Stimulated activated CD4-positive, alpha-beta T cell treated with anti-CD3 and anti-CD28 coated beads, Interleukin-1b, Interleukin-23, amount 100 ng/mL, for 24 hours (primary cell): ENCODE measurements around the gene IKZF2.

Experiments used
- DNase-seq, 4 experiments: peaks; one replicate each; pipeline ENCODE4 v3.0.0-alpha.2; 2020; ENCODE audit warnings: low read depth in 4 of 4, low spot score in 1 of 4

Gene IKZF2

DNA sequence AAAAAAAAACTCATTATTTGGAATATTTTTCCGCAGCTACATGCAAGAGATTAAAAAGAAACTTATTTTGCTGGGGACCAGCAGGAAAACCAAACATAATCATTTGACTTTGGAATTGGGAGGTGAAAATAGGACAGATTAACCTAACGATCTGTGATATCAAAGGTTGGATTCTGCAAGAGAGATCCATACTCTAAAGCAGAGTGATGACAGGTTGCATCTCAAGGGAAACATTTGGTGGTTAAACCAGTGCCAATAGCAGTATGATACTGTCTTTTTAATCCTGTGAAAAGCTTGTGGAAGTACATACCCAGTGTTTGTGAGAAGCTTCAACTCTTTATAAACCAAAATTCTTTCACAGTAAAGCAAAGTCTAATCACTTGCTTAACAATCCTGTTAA lies 5.3 kb upstream of the IKZF2 start:
- no peak for DNase-seq

DNA sequence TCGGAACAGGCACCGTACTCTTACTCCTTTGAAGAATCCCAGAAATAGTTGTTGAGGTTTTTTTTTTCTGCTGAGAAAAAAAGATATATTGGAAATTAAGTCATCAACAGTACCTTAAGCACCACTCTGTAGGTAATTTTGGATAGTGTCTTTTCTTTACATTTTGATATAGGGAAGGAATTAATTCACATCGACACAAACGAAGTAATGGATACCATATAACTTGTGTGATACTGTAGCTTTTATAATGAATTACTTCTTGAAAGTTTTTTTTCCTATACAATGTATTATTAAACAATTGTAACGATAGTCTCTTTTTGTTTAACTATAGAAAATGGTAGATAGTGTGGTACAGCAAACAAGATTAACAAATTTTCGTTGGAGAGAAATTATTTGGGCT lies 1.5 kb upstream of the IKZF2 start:
- DNase-seq, result no peak

DNA sequence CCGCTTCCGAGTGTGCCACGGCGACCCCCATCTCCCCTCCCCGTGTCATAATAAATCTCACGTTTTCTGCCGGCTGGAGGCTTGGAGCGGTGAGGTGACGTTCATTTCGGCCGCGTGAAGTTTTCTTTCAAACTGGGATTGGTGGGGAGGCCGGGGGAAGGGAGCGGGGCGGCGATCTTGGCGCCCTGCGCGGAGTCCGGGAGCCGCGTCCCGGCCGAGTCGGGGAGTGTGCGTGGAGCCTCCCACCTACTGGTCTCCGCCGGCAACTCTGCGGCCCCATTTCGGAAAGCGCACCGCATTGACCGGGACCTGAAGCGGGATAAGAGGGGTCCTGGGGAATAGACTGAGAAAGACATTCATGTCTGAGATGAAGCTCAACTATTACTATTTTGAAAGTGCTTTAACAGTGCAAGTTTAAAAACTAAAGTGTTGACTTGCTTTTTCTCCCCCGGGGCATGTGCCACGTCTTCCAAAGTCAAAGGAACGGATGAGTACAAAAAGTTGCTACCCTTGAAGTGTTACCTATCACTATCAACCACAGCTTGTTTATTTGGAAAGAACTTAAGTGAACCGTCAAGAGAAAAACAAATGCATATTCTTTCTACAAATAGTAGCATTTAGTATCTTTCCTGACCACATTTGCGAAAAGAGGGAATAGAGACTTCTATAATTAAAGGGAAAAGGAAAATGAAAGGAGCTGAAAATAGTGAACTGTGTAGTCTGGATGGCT lies 818 bp upstream of the IKZF2 start:
- DNase-seq, result peak in 1 of 4 experiments; percentile 7

DNA sequence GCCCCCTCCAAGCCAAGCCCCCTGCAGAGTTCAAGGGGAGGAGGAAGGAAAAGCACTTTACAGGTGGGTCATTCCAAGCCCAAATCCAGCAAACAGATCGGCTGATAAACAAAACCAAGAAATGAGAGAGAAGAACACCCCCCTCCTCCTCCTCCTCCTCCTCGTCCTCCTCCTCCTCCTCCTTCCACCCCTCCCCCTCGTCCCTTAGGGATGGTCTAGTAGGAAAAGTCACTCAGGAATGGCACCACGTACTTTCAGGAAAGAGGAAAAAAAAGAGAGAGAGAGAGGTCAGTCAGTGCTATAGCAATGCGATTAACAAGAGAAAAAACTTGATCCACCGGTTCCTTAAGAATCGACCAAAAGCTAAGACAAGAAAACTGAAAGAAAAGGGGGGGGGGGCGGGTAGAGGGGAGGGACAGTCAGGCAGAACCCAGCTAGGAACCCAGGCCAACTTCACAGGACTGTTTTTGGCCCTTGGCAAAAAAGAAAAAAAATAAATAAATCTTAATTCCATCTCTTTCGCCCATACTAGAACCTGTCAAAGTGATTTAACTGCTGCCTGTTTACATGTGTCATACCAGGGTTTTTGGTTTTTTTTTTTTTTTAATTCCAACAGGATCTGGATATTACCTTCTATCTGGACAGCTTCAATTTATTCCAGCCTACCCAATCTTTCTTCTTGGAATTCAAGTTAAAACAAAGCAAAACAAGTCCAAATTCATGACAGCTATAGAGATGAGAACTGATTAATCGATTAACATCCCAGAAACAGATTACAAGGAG lies 906 bp downstream of the IKZF2 start:
- DNase-seq, result no peak

DNA sequence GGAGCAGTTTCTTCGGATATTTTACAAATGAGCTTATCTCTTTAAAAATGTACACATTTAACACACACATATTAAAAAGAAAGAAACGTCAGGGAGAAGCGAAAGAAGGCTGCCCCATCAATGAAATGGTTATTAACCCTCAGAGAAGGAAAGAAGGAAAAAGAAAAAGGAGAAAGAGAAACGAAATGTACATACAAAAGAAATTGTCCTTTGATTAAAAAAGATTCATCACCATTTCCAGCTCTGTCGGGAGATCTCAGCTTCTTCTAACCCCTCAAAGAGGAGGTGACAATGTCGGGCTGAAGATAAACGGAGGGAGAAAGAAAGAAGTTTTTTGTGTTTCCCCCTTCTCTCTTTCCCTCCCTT lies 1.5 kb downstream of the IKZF2 start:
- DNase-seq, result no peak

DNA sequence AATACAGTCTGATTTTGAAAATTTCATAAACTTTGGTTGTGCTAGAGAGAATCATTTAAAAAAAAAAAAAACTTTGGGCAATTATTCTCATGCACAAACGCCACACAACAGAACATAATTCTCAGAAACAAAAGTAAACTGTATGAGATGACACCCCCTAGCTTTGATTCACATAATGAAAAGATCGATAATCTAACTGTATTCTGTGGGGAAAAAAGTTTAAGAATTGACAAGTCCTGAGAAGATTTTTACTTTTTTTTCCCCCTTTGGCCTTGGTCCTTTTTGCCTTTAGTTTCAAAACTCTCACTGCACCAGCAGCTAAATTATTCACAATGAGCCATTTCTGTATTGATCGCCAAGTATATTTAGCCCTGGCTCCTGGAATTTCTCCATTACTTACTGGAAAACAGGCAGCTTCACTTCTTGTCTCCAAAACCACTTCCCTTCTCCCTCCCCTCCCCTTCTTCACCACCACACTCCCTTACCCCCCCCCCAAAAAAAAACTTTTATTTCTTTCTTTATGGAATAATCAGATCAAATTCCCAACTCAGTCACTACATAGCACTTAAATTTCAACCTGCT lies 2.0 kb downstream of the IKZF2 start:
- no peak for DNase-seq

DNA sequence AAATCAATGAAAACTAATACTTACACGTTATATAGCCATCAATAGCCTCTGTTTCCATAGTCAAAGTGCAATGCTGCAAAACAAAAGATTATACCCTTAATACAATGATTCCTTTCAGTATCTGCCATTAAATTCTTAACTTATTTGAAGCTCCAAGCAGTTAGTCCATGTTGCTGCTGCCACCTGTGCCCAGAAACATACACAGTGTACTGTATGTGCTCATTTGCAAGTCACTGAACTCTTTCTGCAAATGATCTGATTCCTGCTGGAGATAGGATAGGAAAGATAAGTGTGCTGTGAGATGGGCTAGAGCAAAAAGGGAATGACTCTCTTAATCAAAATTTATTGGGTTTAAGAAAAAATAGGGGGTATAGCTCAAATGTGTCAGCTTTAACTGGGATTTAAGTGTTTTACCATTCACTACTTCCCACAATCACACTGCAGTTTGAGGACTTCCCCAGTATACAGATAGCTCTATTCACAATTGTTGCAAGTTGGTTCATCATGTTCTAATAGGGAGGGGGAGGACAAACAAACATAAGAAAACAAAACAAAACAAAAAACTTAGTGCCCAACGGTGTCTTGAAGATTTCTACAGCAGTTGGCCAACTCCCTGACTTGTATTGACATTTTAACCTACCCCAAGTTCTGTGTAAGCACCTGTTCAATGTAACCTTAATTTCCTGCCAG lies 2.7 kb downstream of the IKZF2 start:
- DNase-seq, result no peak

DNA sequence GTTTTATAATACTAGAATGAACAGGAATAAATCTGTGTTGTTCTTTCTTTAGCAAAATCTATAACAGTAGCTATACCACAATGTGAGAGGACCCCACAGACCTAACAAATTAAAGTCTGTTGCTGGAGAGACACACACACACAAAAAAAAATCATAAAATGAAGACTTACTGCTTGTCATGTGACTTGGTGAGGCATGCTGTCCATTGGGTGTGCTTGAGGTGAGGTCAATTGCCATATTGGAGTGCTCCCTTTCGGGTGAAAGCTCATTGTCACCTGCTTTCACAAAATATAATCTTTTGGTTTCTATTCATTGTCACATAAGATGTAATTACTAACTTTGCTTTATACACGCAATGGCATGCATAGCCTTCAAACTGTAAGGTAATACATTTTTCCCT lies 3.9 kb downstream of the IKZF2 start:
- DNase-seq, result no peak

DNA sequence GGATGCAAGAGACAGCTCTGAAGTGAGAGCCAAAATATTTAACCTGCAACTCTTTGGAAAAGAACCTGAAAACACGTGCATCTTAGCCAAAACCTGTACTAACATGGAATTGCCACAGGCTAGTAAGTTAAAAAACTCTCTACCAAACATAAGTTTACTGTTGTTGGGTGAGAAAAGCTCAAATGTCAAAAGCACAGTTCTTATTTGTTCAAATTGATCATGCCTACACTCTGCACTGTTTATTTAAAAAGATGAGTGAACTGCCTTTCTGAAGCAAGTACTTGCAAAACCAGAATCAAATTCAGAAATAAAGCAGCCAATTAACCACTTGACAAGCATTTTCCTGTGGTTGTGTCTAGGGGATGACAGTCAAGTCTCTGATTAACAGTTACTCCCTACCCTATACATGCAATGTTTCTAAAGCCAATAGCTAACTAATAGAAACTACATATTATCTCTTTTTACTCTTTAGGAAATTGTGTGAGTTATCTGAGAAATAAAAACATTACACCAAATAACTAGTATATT lies 5.6 kb downstream of the IKZF2 start:
- DNase-seq, result no peak

DNA sequence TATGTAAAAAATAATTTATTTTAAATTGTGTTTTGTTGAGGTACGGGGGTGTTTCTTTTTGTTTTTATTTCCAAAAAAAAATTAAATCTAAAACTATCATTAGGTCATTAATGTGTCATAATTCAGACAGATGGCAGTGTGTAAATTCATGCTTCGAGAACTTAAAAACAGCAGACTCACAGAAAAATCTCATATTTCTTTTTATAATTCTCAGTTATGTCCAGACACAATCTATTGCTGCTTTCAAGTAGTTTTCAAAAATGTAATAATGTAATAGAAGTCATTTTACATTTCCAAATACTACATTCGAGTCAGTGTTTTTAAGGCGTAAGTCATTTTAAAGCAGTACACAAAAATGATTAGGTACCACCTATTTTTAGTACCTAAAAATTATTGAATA lies 14.3 kb downstream of the IKZF2 start:
- DNase-seq, result no peak

DNA sequence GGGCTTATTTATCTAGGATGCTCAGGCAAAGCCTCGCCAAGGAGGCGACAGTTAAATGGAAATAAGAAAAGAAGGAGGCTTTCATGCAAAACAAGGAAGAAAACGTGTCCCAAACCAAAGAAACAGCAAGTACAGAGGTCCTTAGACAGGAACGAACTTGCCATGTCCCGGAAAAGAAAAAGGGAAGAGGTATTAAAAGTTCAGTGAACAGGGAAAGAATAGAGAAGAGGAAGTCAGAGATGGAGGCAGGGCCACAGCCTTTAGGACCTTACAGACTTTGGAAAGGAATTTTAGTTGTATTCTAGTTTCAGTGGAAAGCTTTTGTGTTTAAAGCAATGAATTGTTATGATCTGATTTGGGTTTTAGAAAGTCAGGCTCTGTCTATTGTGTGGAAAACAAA lies 22.1 kb downstream of the IKZF2 start:
- no peak for DNase-seq

DNA sequence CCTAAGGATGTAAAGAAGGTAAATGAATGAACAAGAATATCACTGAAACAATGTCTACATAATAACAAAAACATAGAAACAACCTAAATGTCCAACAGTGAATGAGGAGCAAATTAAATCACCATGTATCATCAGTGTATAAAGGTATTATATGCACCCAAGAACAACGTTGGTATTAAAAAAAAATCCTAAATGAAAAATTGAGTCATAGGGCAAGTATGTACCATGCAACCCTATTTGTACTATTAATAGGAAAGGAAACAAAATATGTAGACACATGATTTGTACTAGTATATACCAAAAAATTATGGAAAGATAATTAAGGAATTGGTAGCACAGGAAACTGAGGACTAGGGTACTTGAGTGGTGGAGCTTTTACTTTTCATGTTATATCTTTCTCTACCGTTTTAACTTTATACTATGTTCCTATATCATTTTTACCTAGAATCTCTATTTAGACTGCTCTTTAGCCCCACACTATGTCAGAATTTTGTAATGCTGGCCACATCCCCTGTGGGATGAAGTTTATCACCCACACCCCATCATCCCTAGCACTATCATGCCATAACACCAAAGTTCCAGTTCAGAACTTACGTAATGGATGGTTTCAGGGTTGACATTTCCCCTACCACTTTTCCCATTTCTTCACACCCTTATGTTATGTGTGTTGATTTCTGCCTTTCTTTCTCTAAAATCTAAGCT lies 25.6 kb downstream of the IKZF2 start:
- no peak for DNase-seq

DNA sequence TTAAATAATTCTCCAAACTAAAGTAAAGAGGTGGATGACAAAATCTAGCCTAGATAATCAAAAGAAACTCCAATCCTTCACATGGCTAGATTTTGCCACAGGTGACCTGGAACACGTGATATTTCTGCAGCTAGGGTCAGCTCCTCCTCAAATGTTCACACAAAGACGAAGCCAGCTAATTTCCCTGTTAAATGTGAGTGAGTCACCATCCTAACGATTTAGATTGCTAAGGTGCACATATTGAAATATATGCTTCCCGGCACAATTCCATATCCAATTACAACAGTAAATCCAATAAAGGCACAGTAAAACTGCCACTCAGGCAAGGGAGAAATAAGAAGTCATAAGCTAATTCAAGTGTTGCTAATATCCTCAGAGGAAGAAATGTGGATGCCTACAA lies 28.7 kb downstream of the IKZF2 start:
- no peak for DNase-seq

DNA sequence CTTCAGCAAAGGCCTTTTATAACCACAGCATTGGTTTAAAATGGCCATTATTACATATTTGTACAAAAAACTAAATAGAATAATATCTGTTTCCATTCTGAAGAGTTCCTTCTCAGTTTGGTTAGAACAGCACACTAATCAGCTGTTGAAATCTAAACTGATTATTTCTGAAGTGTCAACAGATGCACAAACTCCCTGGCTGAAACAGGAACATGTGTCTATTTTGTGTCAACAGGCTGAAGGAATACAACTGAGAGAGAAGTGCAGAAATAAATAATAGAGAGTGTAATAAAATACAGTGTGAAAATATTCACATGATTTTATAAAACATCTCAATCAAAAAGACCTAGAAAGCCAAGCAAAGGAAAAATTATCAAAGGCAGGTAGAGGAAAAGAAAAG lies 29.7 kb downstream of the IKZF2 start:
- no peak for DNase-seq

DNA sequence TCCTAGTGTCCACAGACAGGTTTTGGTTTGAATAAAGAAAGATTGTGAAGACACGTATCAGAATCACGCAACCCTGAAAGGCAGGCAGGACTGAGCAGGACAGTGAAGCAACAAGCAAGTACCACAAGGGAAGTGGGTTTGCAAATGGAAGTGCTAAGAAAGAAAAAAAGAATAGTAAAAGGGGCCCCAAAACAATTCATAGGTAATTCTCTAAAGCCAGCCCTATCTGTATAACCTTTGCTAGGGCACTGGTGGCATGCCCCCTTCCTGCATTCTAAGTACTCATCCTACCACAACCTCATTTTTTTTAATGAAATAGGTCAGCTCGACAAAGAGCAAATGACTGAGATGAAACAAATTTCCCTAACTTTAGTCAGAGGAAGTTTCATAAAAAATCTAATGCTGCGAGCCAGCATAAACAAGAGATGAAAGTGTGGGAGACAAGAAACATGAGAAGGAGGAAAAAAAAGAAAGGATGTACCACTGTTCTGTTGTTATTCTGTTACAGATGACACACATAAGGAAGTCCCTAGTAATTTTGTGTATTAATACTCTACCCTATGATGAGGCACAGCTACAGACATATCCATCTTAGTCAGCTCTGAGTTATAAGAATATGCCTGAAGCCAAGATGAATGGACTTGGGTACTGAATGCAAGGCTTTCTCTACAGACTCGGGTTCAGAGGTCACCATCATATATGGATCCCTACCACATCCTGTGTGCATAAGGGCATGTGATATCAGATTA lies 32.2 kb downstream of the IKZF2 start:
- no peak for DNase-seq

DNA sequence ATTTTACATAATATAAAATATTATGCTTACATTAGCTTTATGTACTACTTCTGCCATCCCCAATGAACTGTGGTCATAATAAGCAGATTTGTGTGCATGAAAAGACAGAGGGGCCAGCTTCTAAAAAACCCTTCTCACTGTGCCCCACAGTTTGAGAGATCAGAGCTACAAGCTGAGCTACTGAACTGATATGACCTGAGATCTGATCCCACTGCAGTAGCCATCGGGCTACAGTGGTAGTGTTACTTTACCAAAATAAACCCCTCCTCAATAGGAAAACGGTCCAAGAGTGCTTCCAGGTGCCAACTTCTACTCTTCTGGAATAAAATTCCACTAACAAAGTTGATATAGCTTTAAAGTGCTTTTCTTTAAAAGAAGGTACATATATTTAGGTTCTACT lies 43.1 kb downstream of the IKZF2 start:
- no peak for DNase-seq

DNA sequence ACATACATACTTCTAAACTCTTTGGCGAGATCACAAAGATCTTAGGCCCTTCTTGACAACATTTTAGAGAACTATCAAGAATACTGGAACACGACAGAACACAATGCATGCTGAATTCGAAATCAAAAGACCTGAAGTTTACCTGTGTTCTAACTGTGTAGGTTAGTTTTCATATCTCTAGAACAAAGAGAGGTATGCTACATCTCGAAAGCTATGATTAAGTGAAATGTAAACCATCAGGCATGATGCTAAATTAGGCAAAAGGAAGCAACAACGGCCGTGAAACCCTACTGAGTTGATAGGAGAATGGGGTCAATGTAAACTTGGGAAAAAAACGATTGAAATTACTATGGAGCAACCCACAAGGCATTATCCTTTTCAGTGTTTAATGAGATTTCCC lies 43.7 kb downstream of the IKZF2 start:
- no peak for DNase-seq

DNA sequence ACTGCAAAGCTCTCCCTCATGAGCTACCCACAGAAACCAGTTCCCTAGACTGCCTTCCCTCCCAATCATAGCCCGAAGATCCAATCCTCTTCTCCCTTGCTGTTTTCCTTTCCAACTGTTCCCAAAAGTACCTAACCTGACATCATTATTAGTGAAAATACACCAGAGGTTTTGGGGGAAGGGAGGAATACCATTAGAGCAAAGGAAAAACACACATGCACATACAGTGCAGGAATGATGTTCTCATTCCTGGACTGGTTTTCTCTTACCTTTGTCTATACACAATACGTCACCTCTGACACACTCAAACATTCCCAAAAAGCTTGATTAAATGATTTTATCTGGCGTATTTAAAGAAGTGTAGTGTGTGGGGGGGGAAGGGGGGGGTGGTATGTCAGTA lies 46.2 kb downstream of the IKZF2 start:
- DNase-seq, result no peak

DNA sequence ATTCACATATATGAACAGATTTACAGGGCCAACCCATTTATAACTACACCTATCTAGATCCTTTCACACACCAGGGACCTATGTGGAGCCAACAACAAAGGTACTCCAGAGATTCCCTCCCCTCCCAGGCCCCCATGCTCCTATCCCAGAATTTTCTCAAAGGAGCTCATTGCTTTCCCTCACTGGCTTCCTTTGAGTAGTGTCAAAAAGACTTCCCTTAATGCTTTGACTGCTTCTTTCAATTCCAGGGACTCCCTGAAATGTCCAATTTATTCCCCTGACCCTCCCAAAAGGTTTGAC lies 46.6 kb downstream of the IKZF2 start:
- DNase-seq, result no peak

DNA sequence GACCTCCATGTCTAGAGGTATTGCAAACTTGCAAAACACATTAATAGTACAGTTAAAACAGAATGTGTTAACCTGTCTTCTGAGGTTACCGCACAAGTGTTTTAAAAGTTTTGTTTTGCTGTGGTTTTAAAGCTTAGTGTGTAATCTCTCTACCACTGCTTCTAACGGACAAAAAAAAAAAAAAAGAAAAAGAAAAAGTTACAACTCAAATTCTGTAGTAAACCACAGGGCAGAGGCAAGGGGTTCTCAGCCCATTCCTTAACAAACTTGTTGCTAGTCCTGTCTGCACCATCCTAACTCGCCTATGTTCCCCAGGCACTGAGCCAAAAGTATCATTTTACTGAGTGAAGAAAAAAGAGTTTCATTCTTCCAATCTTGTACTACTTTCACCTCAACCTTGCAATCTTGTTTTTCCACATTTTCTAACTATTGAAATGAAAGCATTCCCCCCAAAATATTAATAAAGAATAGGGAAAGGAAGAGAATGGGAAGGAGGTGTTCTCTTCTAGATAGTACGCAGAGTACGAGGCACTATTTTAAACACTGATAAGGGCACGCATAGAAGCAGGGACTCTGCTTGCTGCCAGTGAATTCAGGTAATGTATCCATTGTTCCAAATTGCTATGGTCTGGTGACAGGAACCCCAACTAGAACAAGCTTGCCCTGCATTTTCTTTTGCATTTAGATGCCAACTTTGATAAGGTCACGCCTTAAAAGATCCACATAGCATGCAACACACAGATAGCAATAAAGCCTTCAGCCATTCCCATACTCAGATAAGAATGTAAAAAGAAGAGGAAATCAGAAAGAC lies 47.1 kb downstream of the IKZF2 start:
- DNase-seq, result no peak
